Mucosa of descending colon (tissue), 3 donors: Measurements from ENCODE around the gene EXTL1. TPM values are rescaled to one million over a fixed set of nuclear protein-coding genes. Genes with fewer than 3 reads are reported as not detected.
A peak's percentile ranks its signal among the peaks of the same experiment; 100 is the strongest.

Source experiments
- ATAC-seq: fragments of 200-7000 bp; cut with Tn5 transposase; one replicate; pipeline ENCODE4 v1.9.1; 2020; ENCODE audit warnings: mild to moderate bottlenecking, moderate library complexity
- DNase-seq, 3 donors: peaks; one replicate each; pipeline ENCODE4 v3.0.0-alpha.2; 2020
- H3K36me3 ChIP-seq: fragments of 200-600 bp; one replicate; pipeline ENCODE4 v1.8.0; 2021; ENCODE audit warnings: low read depth, mild to moderate bottlenecking
- H3K4me1 ChIP-seq: fragments of 200-600 bp; one replicate; pipeline ENCODE4 v1.8.0; 2021; ENCODE audit warnings: low read depth, mild to moderate bottlenecking
- H3K4me3 ChIP-seq: fragments of 200-600 bp; one replicate; pipeline ENCODE4 v1.8.0; 2021; ENCODE audit warnings: mild to moderate bottlenecking
- H3K9me3 ChIP-seq: fragments of 200-600 bp; one replicate; pipeline ENCODE4 v1.8.0; 2021; ENCODE audit warnings: mild to moderate bottlenecking
- intact Hi-C, 2 donors: fragments of 100-400 bp; cut with DNase I in 1 of 2; cut with micrococcal nuclease in 1 of 2; formaldehyde crosslinking; loops; one replicate each; pipeline versions ENCODE4 v1.11.0 to v1.11.1; 2022; cut with DNase I, micrococcal nuclease
- total RNA-seq, 3 donors: library from RNA; stranded (reverse); fragmentation: NEBNext Ultra II Directional in 2 of 3; extraction: Animal tissue kit (Norgen Biotek cat#: 25700) in 2 of 3; gene quantifications; one replicate each; pipeline versions ENCODE4 v1.2.1 to v1.2.4, GENCODE V29; 2021 to 2023
- TF ChIP-seq, protein P1 (sequence below): fragments of 200-600 bp; IDR thresholded peaks from one replicate; pipeline ENCODE4 v1.8.0; 2022; ENCODE audit warnings: antibody characterized with exemption, mild to moderate bottlenecking
- donor health status: DM: no; HTN: no; CAD: no; lungs with moderate emphysema.
- donor health status: DM: no; HTN: no; CAD: no.
- donor health status: DM: no; HTN: yes; CAD: no.

The EXTL1 gene
- total RNA-seq, 3 donors from 2014 or later: 0.14 to 1.7 TPM; not detected in 1

DNA sequence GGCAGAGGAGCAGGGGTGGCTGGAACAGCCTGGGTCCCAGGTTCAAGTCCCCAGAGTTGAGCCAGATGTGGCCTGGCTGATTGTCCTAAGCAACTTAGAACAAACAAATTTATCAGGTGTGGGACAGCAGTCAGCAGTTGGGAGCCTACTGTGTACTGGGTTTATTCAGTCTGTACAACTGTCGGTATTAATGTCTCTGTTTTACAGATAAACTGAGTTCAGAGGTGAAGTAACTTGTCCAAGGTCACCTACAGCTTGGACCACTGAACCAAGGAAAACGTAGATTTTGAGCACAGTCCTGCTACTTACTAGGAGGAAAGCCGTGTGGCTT, 60.4 kb downstream of the EXTL1 start:
- TF ChIP-seq, protein P1, sequence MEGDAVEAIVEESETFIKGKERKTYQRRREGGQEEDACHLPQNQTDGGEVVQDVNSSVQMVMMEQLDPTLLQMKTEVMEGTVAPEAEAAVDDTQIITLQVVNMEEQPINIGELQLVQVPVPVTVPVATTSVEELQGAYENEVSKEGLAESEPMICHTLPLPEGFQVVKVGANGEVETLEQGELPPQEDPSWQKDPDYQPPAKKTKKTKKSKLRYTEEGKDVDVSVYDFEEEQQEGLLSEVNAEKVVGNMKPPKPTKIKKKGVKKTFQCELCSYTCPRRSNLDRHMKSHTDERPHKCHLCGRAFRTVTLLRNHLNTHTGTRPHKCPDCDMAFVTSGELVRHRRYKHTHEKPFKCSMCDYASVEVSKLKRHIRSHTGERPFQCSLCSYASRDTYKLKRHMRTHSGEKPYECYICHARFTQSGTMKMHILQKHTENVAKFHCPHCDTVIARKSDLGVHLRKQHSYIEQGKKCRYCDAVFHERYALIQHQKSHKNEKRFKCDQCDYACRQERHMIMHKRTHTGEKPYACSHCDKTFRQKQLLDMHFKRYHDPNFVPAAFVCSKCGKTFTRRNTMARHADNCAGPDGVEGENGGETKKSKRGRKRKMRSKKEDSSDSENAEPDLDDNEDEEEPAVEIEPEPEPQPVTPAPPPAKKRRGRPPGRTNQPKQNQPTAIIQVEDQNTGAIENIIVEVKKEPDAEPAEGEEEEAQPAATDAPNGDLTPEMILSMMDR: no peak
- Histone ChIP-seq H3K4me3 (no peak overlapping the region), H3K36me3 (no peaks in the 10 kb centered on the region), H3K9me3 (no peaks in the 10 kb centered on the region), H3K4me1 (peaks cover 2% of the 10 kb centered on the region)
- DNase-seq (no peak), ATAC-seq (no peak)
- intact Hi-C loops: no loop called here

DNA sequence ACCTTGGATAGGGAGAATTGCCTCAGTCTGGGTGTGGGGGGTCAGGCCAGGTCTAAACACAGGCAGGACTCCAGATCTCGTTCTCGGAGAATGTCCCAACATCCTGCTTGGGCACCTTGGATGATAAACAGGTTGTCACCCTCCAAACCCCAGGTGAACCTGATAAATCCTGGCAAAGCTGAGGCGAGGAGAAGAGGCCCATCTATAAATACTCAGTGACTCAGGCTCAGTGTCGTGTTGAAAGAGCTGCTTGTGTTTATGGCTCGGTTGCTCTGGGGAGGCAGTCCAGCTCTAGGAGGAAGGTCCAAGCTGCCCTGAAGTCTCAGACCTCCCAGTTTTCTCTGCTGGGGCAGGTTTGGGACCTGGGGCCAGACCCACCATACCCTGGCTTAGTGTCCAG, 61.6 kb downstream of the EXTL1 start:
- ATAC-seq (peak; percentile 41), DNase-seq (no peak)
- no peaks in the 10 kb centered on the region for H3K36me3 ChIP-seq
- TF ChIP-seq, protein P1: no peak
- intact Hi-C loops: no loop called here
- H3K4me1 ChIP-seq: peaks cover 2% of the 10 kb centered on the region
- H3K4me3 ChIP-seq: no peak overlapping the region
- H3K9me3 ChIP-seq: no peaks in the 10 kb centered on the region

DNA sequence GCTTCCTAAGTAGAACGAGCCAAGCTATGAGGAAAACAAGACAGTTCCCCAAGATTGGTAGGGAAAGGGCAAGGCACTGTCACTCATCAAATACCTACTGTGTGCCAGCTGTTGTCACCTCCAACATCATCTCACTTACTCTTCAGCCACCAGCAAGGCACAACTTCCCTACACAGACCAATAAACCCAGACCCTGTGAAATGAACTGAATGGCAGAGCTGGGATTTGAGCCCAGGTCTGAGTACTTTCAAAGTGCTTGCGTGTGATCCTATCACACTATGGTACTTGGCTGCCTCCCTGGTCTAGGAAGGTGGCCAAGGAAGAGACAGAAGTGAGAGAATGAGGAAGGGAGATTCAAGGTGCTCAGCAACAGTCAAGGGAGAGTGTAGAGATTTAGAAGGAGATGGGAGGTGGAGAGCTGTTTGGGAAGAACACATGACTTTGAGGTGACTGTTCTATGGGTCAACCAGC, 62.6 kb downstream of the EXTL1 start:
- TF ChIP-seq, protein P1: no peak
- intact Hi-C loops: no loop called here
- ATAC-seq: no peak

DNA sequence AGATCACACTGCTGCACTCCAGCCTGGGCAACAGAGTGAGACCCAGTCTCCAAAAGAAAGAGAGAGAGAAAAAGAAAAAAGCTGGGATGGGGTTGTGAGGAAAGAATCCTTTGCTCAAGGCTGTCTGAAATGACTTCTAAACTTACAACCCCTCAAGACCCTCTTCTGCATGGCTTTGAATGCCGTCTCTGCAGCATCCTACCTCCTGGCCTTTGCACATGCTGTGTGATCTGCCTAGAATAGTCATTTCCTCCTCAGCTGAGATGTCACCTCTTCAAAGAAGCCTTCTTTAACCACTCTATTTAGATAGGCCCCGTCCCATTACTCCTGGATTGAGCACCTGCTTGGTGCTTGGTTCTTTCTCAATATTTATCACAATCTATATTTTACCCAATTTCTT, 63.3 kb downstream of the EXTL1 start:
- H3K4me1 ChIP-seq: no peaks in the 10 kb centered on the region
- intact Hi-C loops: no loop called here
- no peaks in the 10 kb centered on the region for H3K9me3 ChIP-seq
- no peaks in the 10 kb centered on the region for H3K36me3 ChIP-seq
- no peak overlapping the region for H3K4me3 ChIP-seq
- no peak for DNase-seq
- TF ChIP-seq, protein P1: no peak
- no peak for ATAC-seq

More for the DNA sequence above, 62.6 kb downstream of the EXTL1 start:
- no peak overlapping the region for H3K4me3 ChIP-seq
- no peaks in the 10 kb centered on the region for H3K36me3 ChIP-seq
- no peak for DNase-seq
- no peaks in the 10 kb centered on the region for H3K9me3 ChIP-seq
- no peaks in the 10 kb centered on the region for H3K4me1 ChIP-seq

Other genes starting within 250 kb of the EXTL1 start
- gene SELENON, start 221.6 kb upstream of the EXTL1 start, total RNA-seq: 10 to 100 TPM; 29.6 to 45.1 (median 35.9) TPM
- gene MTFR1L, start 201.8 kb upstream of the EXTL1 start, total RNA-seq: 10 to 100 TPM; 46.2 to 94.3 (median 83.0) TPM
- 1 to 10 TPM in 1 of 3 donors, under 1 TPM in 2; 0.28 to 1.5 (median 0.35) TPM for gene AUNIP, start 162.3 kb upstream of the EXTL1 start, total RNA-seq
- 1 to 10 TPM; 2.5 to 7.7 (median 2.7) TPM for gene PAQR7, start 146.1 kb upstream of the EXTL1 start, total RNA-seq
- gene STMN1, start 115.4 kb upstream of the EXTL1 start, total RNA-seq: 100 to 1,000 TPM in 1 of 3 donors, 10 to 100 TPM in 2; 32.6 to 103 (median 52.6) TPM
- 10 to 100 TPM; 25.8 to 51.8 (median 38.0) TPM for gene PAFAH2, start 23.7 kb upstream of the EXTL1 start, total RNA-seq
- gene SLC30A2, start 24.3 kb downstream of the EXTL1 start, total RNA-seq: under 1 TPM; 0.12 to 0.14 (median 0.13) TPM
- under 1 TPM in 2 of 3 donors, not detected in 1; 0.22 TPM for gene TRIM63, start 45.9 kb downstream of the EXTL1 start, total RNA-seq
- gene PDIK1L, start 90.0 kb downstream of the EXTL1 start, total RNA-seq: 10 to 100 TPM; 12.9 to 17.0 (median 15.0) TPM
- gene FAM110D, start 137.3 kb downstream of the EXTL1 start, total RNA-seq: 1 to 10 TPM in 2 of 3 donors, under 1 TPM in 1; 0.78 to 1.5 (median 1.5) TPM
- gene C1orf232, start 147.2 kb downstream of the EXTL1 start, total RNA-seq: not detected
- gene ZNF593, start 148.1 kb downstream of the EXTL1 start, total RNA-seq: 10 to 100 TPM; 14.8 to 21.4 (median 17.9) TPM
- not detected for gene ZNF593OS, start 150.1 kb downstream of the EXTL1 start, total RNA-seq
- gene CNKSR1, start 155.7 kb downstream of the EXTL1 start, total RNA-seq: 10 to 100 TPM; 19.6 to 65.7 (median 38.6) TPM
- gene CATSPER4, start 168.8 kb downstream of the EXTL1 start, total RNA-seq: not detected
- gene CEP85, start 212.4 kb downstream of the EXTL1 start, total RNA-seq: 10 to 100 TPM; 10.7 to 15.9 (median 15.6) TPM